H9 (cell line): ENCODE results near the gene IDH2. TPM values are rescaled to one million over a fixed set of nuclear protein-coding genes. Genes with fewer than 3 reads are reported as not detected.
"Not testable (repeated sequence)": the region's sequence is repeated elsewhere in the genome, so short reads cannot be mapped to it uniquely, and the experiment has no call there.

Experiments used
- DNase-seq: peaks from one replicate; pipeline ENCODE4 v3.0.0-alpha.2; 2017
- H2AFZ ChIP-seq: one replicate; pipeline ENCODE4 v1.6.1; 2013; ENCODE audit warnings: mild to moderate bottlenecking, low read length, control low read depth, moderate library complexity
- H2AK5ac ChIP-seq: 2 replicates; pipeline ENCODE4 v1.6.1; 2013; ENCODE audit warnings: low read length, control low read depth, mixed read lengths; ENCODE audit not compliant: insufficient read length
- H2BK120ac ChIP-seq: one replicate; pipeline ENCODE4 v1.6.1; 2013; ENCODE audit warnings: low read depth, mild to moderate bottlenecking, low read length, control low read depth, inconsistent platforms; ENCODE audit not compliant: poor library complexity, severe bottlenecking
- H2BK12ac ChIP-seq: 2 replicates; pipeline ENCODE4 v1.6.1; 2013; ENCODE audit warnings: low read length, control low read depth, mixed read lengths, low read depth; ENCODE audit not compliant: insufficient read length
- H2BK15ac ChIP-seq: 2 replicates; pipeline ENCODE4 v1.6.1; 2013; ENCODE audit warnings: low read depth, low read length, control low read depth
- H2BK20ac ChIP-seq: one replicate; pipeline ENCODE4 v1.6.1; 2013; ENCODE audit warnings: low read depth, mild to moderate bottlenecking, low read length, control low read depth, inconsistent platforms; ENCODE audit not compliant: poor library complexity, severe bottlenecking
- H2BK5ac ChIP-seq: 2 replicates; pipeline ENCODE4 v1.6.1; 2013; ENCODE audit warnings: low read length, control low read depth, mixed read lengths; ENCODE audit not compliant: insufficient read length
- H3K14ac ChIP-seq: 2 replicates; pipeline ENCODE4 v1.6.1; 2013; ENCODE audit warnings: low read length, control low read depth; ENCODE audit not compliant: insufficient read depth
- H3K18ac ChIP-seq: 2 replicates; pipeline ENCODE4 v1.6.1; 2013; ENCODE audit warnings: low read depth, mild to moderate bottlenecking, mixed read lengths, low read length, control low read depth; ENCODE audit not compliant: insufficient read length
- H3K23ac ChIP-seq: 2 replicates; pipeline ENCODE4 v1.6.1; 2013; ENCODE audit warnings: low read length, control low read depth, mixed read lengths, low read depth; ENCODE audit not compliant: insufficient read length
- H3K23me2 ChIP-seq: 2 replicates; pipeline ENCODE4 v1.6.1; 2013; ENCODE audit warnings: low read depth, mild to moderate bottlenecking, mixed read lengths, low read length, control low read depth; ENCODE audit not compliant: insufficient read length, poor library complexity, severe bottlenecking
- H3K27ac ChIP-seq: 2 replicates; pipeline ENCODE4 v1.5.1; 2013; ENCODE audit warnings: low read length, control low read depth, mixed read lengths, low read depth; ENCODE audit not compliant: insufficient read length
- H3K27me3 ChIP-seq: 2 replicates; pipeline ENCODE4 v1.6.1; 2013; ENCODE audit warnings: low read length, control low read depth, inconsistent platforms; ENCODE audit not compliant: insufficient read depth
- H3K4ac ChIP-seq: 2 replicates; pipeline ENCODE4 v1.6.1; 2013; ENCODE audit warnings: low read depth, mild to moderate bottlenecking, control low read depth, inconsistent platforms, low read length, moderate library complexity
- H3K4me1 ChIP-seq: 2 replicates; pipeline ENCODE4 v1.6.1; 2013; ENCODE audit warnings: low read length, control low read depth, inconsistent platforms; ENCODE audit not compliant: insufficient read depth
- H3K4me2 ChIP-seq: 2 replicates; pipeline ENCODE4 v1.6.1; 2013; ENCODE audit warnings: low read length, control low read depth, mixed read lengths; ENCODE audit not compliant: insufficient read length, insufficient read depth
- H3K56ac ChIP-seq: 2 replicates; pipeline ENCODE4 v1.6.1; 2013; ENCODE audit warnings: low read depth, mild to moderate bottlenecking, mixed read lengths, low read length, control low read depth; ENCODE audit not compliant: insufficient read length
- H3K79me1 ChIP-seq: 2 replicates; pipeline ENCODE4 v1.6.1; 2013; ENCODE audit warnings: low read depth, mild to moderate bottlenecking, moderate library complexity, low read length, control low read depth, inconsistent platforms; ENCODE audit not compliant: insufficient read depth, poor library complexity, severe bottlenecking
- H3K79me2 ChIP-seq: 2 replicates; pipeline ENCODE4 v1.6.1; 2013; ENCODE audit warnings: low read length, control low read depth, inconsistent platforms; ENCODE audit not compliant: insufficient read depth
- H3K9ac ChIP-seq: 2 replicates; pipeline ENCODE4 v1.6.1; 2013; ENCODE audit warnings: low read length, control low read depth, mixed read lengths; ENCODE audit not compliant: insufficient read length; ENCODE audit errors: extremely low read depth
- H3K9me3 ChIP-seq: one replicate; pipeline ENCODE4 v1.6.1; 2013; ENCODE audit warnings: low read depth, low read length, inconsistent platforms; ENCODE audit not compliant: control insufficient read depth
- H3T11ph ChIP-seq: one replicate; pipeline ENCODE4 v1.6.1; 2013; ENCODE audit warnings: mild to moderate bottlenecking, low read length, control low read depth, inconsistent platforms
- H4K20me1 ChIP-seq: one replicate; pipeline ENCODE4 v1.6.1; 2013; ENCODE audit not compliant: control insufficient read depth, insufficient read length, insufficient read depth
- H4K5ac ChIP-seq: 2 replicates; pipeline ENCODE4 v1.6.1; 2013; ENCODE audit warnings: low read depth, mild to moderate bottlenecking, mixed read lengths, low read length, control low read depth; ENCODE audit not compliant: insufficient read length
- H4K8ac ChIP-seq: replicated peaks from 2 replicates; pipeline ENCODE4 v1.6.1; 2013; ENCODE audit warnings: low read length, control low read depth, mixed read lengths, low read depth; ENCODE audit not compliant: insufficient read length
- H4K91ac ChIP-seq: 2 replicates; pipeline ENCODE4 v1.6.1; 2013; ENCODE audit warnings: low read depth, mild to moderate bottlenecking, moderate library complexity, mixed read lengths, low read length, control low read depth; ENCODE audit not compliant: insufficient read length
- H3K27ac Mint-ChIP-seq, 3 experiments: 2 replicates in 2 of 3; 3 replicates in 1 of 3; pipeline ENCODE4 v1.8.0; 2020 to 2021; ENCODE audit warnings: mixed read lengths in 3 of 3, mild to moderate bottlenecking in 1 of 3, moderate library complexity in 1 of 3
- H3K27me3 Mint-ChIP-seq: 2 replicates; pipeline ENCODE4 v1.8.0; 2021; ENCODE audit warnings: low read depth, mild to moderate bottlenecking, moderate library complexity, mixed read lengths
- H3K36me3 Mint-ChIP-seq, 3 experiments: 2 replicates in 2 of 3; 3 replicates in 1 of 3; pipeline ENCODE4 v1.8.0; 2020 to 2021; ENCODE audit warnings: low read depth in 3 of 3, mixed read lengths in 3 of 3; ENCODE audit not compliant: insufficient read depth in 1 of 3
- H3K4me1 Mint-ChIP-seq, 2 experiments: 2 replicates each; pipeline ENCODE4 v1.8.0; 2020; ENCODE audit warnings: mixed read lengths in 2 of 2
- H3K4me3 Mint-ChIP-seq, 2 experiments: 2 replicates in 1 of 2; 3 replicates in 1 of 2; pipeline ENCODE4 v1.8.0; 2020 to 2021; ENCODE audit warnings: mild to moderate bottlenecking in 2 of 2, mixed read lengths in 2 of 2, moderate library complexity in 1 of 2
- H3K9me3 Mint-ChIP-seq, 2 experiments: 2 replicates in 1 of 2; 3 replicates in 1 of 2; pipeline ENCODE4 v1.8.0; 2020; ENCODE audit warnings: mild to moderate bottlenecking in 2 of 2, mixed read lengths in 2 of 2, moderate library complexity in 1 of 2
- WGBS: extraction: QIAGEN DNeasy Blood & Tissue Kit; methylation state at CpG from one replicate; pipeline ENCODE4 v1.1.7; 2013; ENCODE audit warnings: missing lambda C conversion rate, low lambda C conversion rate, mixed read lengths; ENCODE audit not compliant: insufficient read length; ENCODE audit errors: extremely low coverage; 5-methylcytosine and 5-hydroxymethylcytosine counted together
- total RNA-seq: library from RNA; stranded (reverse); gene quantifications from 2 replicates; pipeline ENCODE4 v1.2.1, GENCODE V29; 2021
- TF ChIP-seq, protein P1 (sequence below): fragments of 200-600 bp; sonication (generic); conservative IDR thresholded peaks from 3 replicates; pipeline ENCODE4 v1.8.0; 2021; ENCODE audit warnings: antibody characterized with exemption, mild to moderate bottlenecking

Gene IDH2
- total RNA-seq, 1 experiment from 2014 or later: 57.7 TPM

DNA sequence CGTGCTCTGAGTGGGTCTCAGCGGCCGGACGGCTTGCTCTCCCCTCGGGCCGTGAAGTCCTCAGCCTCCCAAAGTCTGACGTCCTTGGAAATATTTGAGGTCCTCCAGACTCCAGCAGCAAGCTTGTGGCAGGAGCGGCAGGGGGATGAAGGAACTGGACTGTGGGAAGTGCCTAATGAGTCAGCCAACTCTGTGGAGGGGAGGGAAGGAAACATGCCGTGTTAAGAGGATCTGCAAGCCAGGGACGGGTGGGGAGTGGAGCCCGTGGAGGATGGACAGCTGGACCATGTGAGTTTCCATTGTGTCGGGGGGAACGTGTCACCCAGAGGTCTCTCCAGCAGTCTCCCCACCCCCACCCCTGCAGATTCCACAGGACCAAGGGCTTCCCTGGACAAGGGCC lies 39.4 kb upstream of the IDH2 start:
- H3K4ac ChIP-seq: no peak overlapping the region
- H2AK5ac ChIP-seq: no peak overlapping the region
- no peak overlapping the region for H4K8ac ChIP-seq
- H3K9me3 Mint-ChIP-seq: peaks cover 0 to 13% of the 10 kb centered on the region in 2 experiments; a peak in 2 of 5 replicates
- no peak for DNase-seq
- H3K23ac ChIP-seq: no peak overlapping the region
- peaks cover 4% of the 10 kb centered on the region; the same call in 1 of the 2 replicates for H3K27me3 Mint-ChIP-seq
- no peaks in the 10 kb centered on the region for H3K9me3 ChIP-seq
- H4K91ac ChIP-seq: no peak overlapping the region
- no peak overlapping the region; a peak in 1 of 7 replicates for H3K27ac Mint-ChIP-seq
- H2BK12ac ChIP-seq: no peak overlapping the region
- H3K4me1 Mint-ChIP-seq: peaks cover 3% of the 10 kb centered on the region in 2 experiments; a peak in 2 of 4 replicates
- no peak overlapping the region for H3K4me2 ChIP-seq
- TF ChIP-seq, protein P1, sequence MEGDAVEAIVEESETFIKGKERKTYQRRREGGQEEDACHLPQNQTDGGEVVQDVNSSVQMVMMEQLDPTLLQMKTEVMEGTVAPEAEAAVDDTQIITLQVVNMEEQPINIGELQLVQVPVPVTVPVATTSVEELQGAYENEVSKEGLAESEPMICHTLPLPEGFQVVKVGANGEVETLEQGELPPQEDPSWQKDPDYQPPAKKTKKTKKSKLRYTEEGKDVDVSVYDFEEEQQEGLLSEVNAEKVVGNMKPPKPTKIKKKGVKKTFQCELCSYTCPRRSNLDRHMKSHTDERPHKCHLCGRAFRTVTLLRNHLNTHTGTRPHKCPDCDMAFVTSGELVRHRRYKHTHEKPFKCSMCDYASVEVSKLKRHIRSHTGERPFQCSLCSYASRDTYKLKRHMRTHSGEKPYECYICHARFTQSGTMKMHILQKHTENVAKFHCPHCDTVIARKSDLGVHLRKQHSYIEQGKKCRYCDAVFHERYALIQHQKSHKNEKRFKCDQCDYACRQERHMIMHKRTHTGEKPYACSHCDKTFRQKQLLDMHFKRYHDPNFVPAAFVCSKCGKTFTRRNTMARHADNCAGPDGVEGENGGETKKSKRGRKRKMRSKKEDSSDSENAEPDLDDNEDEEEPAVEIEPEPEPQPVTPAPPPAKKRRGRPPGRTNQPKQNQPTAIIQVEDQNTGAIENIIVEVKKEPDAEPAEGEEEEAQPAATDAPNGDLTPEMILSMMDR: no peak
- no peak overlapping the region for H3K27ac ChIP-seq
- no peaks in the 10 kb centered on the region for H3K79me1 ChIP-seq
- no peak overlapping the region for H3K18ac ChIP-seq
- no peak overlapping the region for H2BK120ac ChIP-seq
- no peak overlapping the region for H4K5ac ChIP-seq
- H3K23me2 ChIP-seq: no peaks in the 10 kb centered on the region
- WGBS: no CpG with 5 or more reads among the region's 13 CpGs
- no peak overlapping the region for H3K56ac ChIP-seq
- H3T11ph ChIP-seq: no peak overlapping the region
- H2BK20ac ChIP-seq: no peak overlapping the region
- H3K79me2 ChIP-seq: no peaks in the 10 kb centered on the region
- H3K36me3 Mint-ChIP-seq: peaks cover 0 to 6% (median 0%) of the 10 kb centered on the region in 3 experiments; a peak in 1 of 7 replicates
- peak overlapping the region; percentile 4; the same call in 1 of the 2 replicates for H3K14ac ChIP-seq
- no peaks in the 10 kb centered on the region for H3K4me1 ChIP-seq
- no peak overlapping the region for H2BK15ac ChIP-seq
- H2BK5ac ChIP-seq: no peak overlapping the region
- no peak overlapping the region for H3K9ac ChIP-seq
- H3K4me3 Mint-ChIP-seq: no peak overlapping the region
- no peaks in the 10 kb centered on the region for H4K20me1 ChIP-seq
- H3K27me3 ChIP-seq: no peaks in the 10 kb centered on the region
- H2AFZ ChIP-seq: no peak overlapping the region

DNA sequence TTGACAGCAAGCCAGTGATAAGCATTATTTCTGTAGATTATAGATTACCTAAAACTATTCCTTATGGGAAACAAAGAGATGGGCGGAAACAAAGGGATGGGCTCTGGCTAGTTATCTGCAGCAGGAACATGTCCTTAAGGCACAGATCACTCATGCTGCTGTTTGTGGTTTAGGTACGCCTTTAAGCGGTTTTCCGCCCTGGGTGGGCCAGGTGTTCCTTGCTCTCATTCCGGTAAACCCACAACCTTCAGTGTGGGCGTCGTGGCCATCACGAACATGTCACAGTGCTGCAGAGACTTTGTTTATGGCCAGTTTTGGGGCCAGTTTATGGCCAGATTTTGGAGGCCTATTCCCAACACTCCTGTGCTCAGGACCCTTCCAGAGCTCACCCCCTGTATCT lies 37.3 kb upstream of the IDH2 start:
- not testable (repeated sequence) for H3K36me3 Mint-ChIP-seq, H2BK15ac ChIP-seq, H3K79me1 ChIP-seq, H3K23me2 ChIP-seq, H3K18ac ChIP-seq, H3K27ac ChIP-seq, DNase-seq, H3K79me2 ChIP-seq, H3K4ac ChIP-seq, H3K4me1 Mint-ChIP-seq, H3K9me3 ChIP-seq, H2AK5ac ChIP-seq, H4K91ac ChIP-seq, H3K4me3 Mint-ChIP-seq, H2BK12ac ChIP-seq, H4K5ac ChIP-seq, H3K56ac ChIP-seq, H4K20me1 ChIP-seq, H3K27me3 Mint-ChIP-seq, H3K27me3 ChIP-seq, H2BK5ac ChIP-seq, H3K14ac ChIP-seq, H3K23ac ChIP-seq, H3T11ph ChIP-seq, H2BK120ac ChIP-seq, H4K8ac ChIP-seq, H2BK20ac ChIP-seq, H3K4me1 ChIP-seq, H3K9ac ChIP-seq, H2AFZ ChIP-seq, H3K27ac Mint-ChIP-seq, H3K4me2 ChIP-seq
- WGBS: no CpG with 5 or more reads among the region's 8 CpGs
- peaks cover 0 to 13% of the 10 kb centered on the region in 2 experiments; a peak in 2 of 5 replicates for H3K9me3 Mint-ChIP-seq
